Ovary (tissue), 9 donors: ENCODE results near the gene RGS6. TPM values are rescaled to one million over a fixed set of nuclear protein-coding genes. Genes with fewer than 3 reads are reported as not detected.

ENCODE experiments used
- DNase-seq, 5 donors: peaks; one replicate each; pipeline ENCODE4 v3.0.0-alpha.2; 2019 to 2020
- H3K27ac ChIP-seq, 2 donors: fragments of 200-600 bp; one replicate each; pipeline versions ENCODE4 v1.5.1 to v1.8.0; 2019 to 2022
- H3K27me3 ChIP-seq: fragments of 200-600 bp; one replicate; pipeline ENCODE4 v1.8.0; 2022
- H3K36me3 ChIP-seq: fragments of 200-600 bp; sonication (generic); one replicate; pipeline ENCODE4 v1.5.1; 2019
- H3K4me1 ChIP-seq: one replicate; pipeline ENCODE4 v1.8.1; 2013; ENCODE audit warnings: mild to moderate bottlenecking, moderate library complexity; ENCODE audit not compliant: insufficient read depth
- H3K4me3 ChIP-seq: fragments of 200-600 bp; sonication (generic); one replicate; pipeline ENCODE4 v1.5.1; 2017
- H3K9me3 ChIP-seq, 2 donors: fragments of 200-600 bp in 1 of 2; sonication (generic) in 1 of 2; one replicate each; pipeline versions ENCODE4 v1.5.1 to v1.8.1; 2013 to 2019; ENCODE audit warnings: mild to moderate bottlenecking in 1 of 2, moderate library complexity in 1 of 2
- EP300 ChIP-seq: sonication (generic); formaldehyde crosslinking; IDR thresholded peaks from one replicate; pipeline ENCODE4 v1.6.1; 2017; ENCODE audit warnings: antibody characterized with exemption
- POLR2A ChIP-seq: fragments of 450-650 bp; IDR thresholded peaks from one replicate; pipeline ENCODE4 v1.6.1; 2017; ENCODE audit warnings: antibody characterized with exemption, mild to moderate bottlenecking, moderate library complexity
- WGBS, 3 donors: extraction: QIAGEN DNeasy Blood & Tissue Kit in 1 of 3; methylation state at CpG; one replicate each; pipeline versions ENCODE4 v1.1.5 to v1.1.7; 2013 to 2017; 5-methylcytosine and 5-hydroxymethylcytosine counted together
- intact Hi-C, 4 donors: fragments of 100-400 bp; cut with DNase I; formaldehyde crosslinking; loops; one replicate each; pipeline versions ENCODE4 v1.11.0 to v1.15.1; 2022 to 2023
- polyA plus RNA-seq, 2 donors: library from polyadenylated mRNA; stranded (reverse); fragments of 200-250 nt in 1 of 2; fragments of 350-450 nt in 1 of 2; fragmentation: Illumina TruSeq in 1 of 2; extraction: RNeasy Lipid Tissue Mini Kit (QIAGEN cat#74804) in 1 of 2; gene quantifications; one replicate each; pipeline ENCODE4 v1.2.3, GENCODE V29; 2013 to 2014
- total RNA-seq, 7 donors: library from RNA; depleted of rRNA in 2 of 7; stranded (reverse); fragments of >200 nt in 2 of 7; fragmentation: NEBNext Ultra II Directional in 3 of 7; extraction: Animal tissue kit (Norgen Biotek cat#: 25700) in 3 of 7; gene quantifications; one replicate each; pipeline versions ENCODE4 v1.1.0 to v1.2.4, GENCODE V29; 2016 to 2023
- TF ChIP-seq, protein P1 (sequence below), 3 donors: fragments of 450-650 bp in 2 of 3; fragments of 200-600 bp in 1 of 3; IDR thresholded peaks; one replicate each; pipeline versions ENCODE4 v1.5.1 to v1.8.0; 2016 to 2022; ENCODE audit warnings: antibody characterized with exemption in 3 of 3, mild to moderate bottlenecking in 1 of 3
- donor health status: DM: no; HTN: no; CAD: no; lungs with moderate emphysema.
- donor health status: DM: no; HTN: no; CAD: no.
- donor health status: Bipolar disorder and iron deficiency.
- donor health status: DM: yes; HTN: yes; CAD: no.
- donor health status: DM: no; HTN: no; CAD: no.
- donor health status: DM: yes; HTN: yes; CAD: no.

The RGS6 gene
- total and polyA plus RNA-seq, 9 donors, result 0.53 to 6.9 (median 1.1) TPM

DNA sequence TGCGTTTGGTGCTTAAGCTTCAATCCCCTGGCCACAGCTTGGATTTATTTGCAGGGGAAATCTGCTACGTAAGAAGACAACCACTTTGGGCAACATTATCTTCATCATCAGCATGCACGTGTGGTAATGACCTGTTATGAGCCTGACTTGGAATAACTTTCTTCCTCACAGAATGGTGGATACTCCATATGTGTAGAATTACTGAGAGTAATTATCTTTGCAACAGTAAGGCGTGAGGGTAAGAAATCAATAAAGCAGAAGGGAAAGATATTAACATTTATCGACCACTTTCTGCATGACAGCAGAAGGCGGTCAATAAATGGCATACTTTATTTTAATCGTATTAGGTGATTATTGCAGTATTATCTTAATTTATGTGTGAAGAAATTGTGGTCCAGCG, 152.7 kb downstream of the RGS6 start:
- WGBS, 3 donors, result 88 to 92% (median 89%) methylated on average over 8 of the region's 8 CpGs
- no peak for DNase-seq
- intact Hi-C loops, result no loop called here
- Histone ChIP-seq H3K27me3 (no peaks in the 10 kb centered on the region), H3K36me3 (no peaks in the 10 kb centered on the region), H3K9me3 (no peaks in the 10 kb centered on the region), H3K27ac (no peak overlapping the region), H3K4me1 (no peaks in the 10 kb centered on the region), H3K4me3 (no peak overlapping the region)
- TF ChIP-seq, protein P1, sequence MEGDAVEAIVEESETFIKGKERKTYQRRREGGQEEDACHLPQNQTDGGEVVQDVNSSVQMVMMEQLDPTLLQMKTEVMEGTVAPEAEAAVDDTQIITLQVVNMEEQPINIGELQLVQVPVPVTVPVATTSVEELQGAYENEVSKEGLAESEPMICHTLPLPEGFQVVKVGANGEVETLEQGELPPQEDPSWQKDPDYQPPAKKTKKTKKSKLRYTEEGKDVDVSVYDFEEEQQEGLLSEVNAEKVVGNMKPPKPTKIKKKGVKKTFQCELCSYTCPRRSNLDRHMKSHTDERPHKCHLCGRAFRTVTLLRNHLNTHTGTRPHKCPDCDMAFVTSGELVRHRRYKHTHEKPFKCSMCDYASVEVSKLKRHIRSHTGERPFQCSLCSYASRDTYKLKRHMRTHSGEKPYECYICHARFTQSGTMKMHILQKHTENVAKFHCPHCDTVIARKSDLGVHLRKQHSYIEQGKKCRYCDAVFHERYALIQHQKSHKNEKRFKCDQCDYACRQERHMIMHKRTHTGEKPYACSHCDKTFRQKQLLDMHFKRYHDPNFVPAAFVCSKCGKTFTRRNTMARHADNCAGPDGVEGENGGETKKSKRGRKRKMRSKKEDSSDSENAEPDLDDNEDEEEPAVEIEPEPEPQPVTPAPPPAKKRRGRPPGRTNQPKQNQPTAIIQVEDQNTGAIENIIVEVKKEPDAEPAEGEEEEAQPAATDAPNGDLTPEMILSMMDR (IDR thresholded peaks at IDR 0.05), result no peak
- TF ChIP-seq EP300, result no peak
- TF ChIP-seq POLR2A, result no peak

DNA sequence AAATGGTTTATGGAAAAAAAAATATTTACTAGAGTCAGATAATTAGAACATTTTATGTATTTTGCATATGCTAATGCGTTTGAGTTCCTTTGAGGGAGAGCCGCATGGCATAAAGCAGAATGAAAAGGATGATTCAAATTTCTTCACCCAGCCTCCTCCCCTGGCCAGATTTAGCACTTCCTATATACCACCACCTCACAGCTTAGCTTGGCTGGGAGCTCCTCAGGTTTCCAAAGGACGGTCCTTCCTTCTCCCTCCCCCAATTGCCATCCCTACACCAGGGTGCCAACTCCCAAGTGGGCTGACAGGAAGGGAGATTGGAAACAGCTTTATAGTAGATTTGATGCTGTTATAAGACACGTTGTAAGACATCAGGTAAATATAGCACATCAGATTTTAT, 157.4 kb downstream of the RGS6 start:
- intact Hi-C loops, result no loop called here
- Histone ChIP-seq H3K4me1 (no peaks in the 10 kb centered on the region), H3K27me3 (no peaks in the 10 kb centered on the region), H3K9me3 (no peaks in the 10 kb centered on the region), H3K4me3 (no peak overlapping the region), H3K27ac (no peak overlapping the region), H3K36me3 (no peaks in the 10 kb centered on the region)
- no peak for DNase-seq
- TF ChIP-seq, protein P1 (IDR thresholded peaks at IDR 0.05), result no peak
- TF ChIP-seq EP300 (no peak), POLR2A (no peak)
- WGBS, 3 donors, result 66 to 72% (median 70%) methylated on average over 4 of the region's 4 CpGs

DNA sequence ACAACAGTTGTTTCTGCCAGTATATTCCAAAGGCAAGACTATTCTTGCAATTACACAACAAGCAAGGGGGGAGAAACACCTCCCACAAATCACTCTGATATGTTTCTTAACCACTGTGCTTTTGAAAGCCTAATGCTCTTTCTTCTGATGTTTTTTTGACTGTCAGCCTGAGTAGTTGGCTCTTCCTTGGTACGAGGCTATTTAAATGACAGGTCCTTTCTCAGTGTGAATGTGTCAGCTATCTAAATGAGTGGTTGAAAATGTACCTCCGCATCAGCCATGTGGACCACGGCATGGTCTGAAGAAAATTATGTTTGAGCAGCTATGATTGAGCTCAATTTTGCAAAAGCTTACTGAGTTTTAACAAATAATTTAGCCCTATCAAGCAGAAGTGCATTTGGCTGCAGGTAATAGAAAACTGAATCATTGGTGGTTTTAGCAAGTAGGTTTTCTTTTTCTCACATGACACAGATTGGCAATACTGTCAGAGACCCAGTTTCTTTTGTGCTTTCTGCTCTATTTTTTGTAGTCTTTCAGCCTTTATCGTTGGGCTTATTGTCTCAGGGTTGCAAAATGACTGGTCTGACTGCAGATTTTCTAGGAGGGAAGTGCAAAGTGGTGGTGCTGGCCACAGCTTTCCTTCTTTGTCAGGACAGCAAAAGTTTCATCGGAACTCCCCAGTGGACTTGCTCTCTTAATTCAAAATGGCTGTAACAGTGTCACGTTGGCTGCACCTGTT, 162.8 kb downstream of the RGS6 start:
- Histone ChIP-seq H3K4me3 (no peak overlapping the region), H3K36me3 (no peaks in the 10 kb centered on the region), H3K27me3 (no peaks in the 10 kb centered on the region), H3K27ac (no peak overlapping the region), H3K4me1 (no peaks in the 10 kb centered on the region), H3K9me3 (no peaks in the 10 kb centered on the region)
- no peak for DNase-seq
- intact Hi-C loops, result no loop called here
- TF ChIP-seq, protein P1 (IDR thresholded peaks at IDR 0.05), result no peak
- WGBS, 3 donors, result 59 to 63% (median 62%) methylated on average over 6 of the region's 6 CpGs

DNA sequence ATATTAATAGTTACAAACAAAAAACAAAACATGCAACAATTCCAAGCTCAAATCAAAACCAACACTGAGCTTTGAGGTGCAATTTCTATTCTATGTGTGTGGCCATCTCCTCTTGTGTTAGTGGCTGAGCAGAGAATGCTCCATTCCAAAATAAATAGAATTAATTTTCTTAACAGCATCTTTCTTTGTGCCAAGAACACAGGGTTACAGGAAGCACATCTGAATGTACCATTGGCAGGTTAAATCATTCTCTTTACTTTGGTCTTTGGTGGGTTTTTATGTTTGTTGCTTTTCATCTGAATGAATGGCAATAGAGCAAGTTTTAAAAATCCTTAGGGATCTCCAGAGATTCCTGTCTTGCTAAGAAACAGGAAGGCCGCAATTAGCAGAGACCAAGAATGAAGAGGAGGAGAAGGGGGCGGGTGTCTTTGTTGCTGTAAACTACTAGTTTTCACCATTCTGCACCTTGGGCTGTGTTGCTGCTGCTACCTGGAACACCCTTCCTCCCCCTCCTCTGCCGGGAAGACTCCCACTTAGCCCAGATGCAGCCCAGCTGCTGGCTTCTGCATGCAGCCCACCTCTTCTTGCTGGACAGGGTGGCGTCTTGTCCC, 165.0 kb downstream of the RGS6 start:
- 22 to 34% (median 23%) methylated on average over 4 of the region's 4 CpGs for WGBS, 3 donors
- TF ChIP-seq, protein P1 (IDR thresholded peaks at IDR 0.05), result no peak
- TF ChIP-seq POLR2A (no peak), EP300 (no peak)
- no peak overlapping the region for H3K27ac ChIP-seq
- intact Hi-C loops, result no loop called here
- no peaks in the 10 kb centered on the region for H3K27me3 ChIP-seq
- H3K9me3 ChIP-seq, result no peaks in the 10 kb centered on the region
- no peak overlapping the region for H3K4me3 ChIP-seq
- H3K4me1 ChIP-seq, result no peaks in the 10 kb centered on the region
- DNase-seq, result no peak
- no peaks in the 10 kb centered on the region for H3K36me3 ChIP-seq
